OCI-LY1 (cell line): ENCODE measurements around the gene EXD3.

Source experiments
- EZH2 ChIP-seq: fragments of 200-600 bp; sonication (generic), shearing (Covaris generic); IDR thresholded peaks from 2 replicates; pipeline ENCODE4 v1.8.0; 2017; ENCODE audit warnings: borderline replicate concordance, mixed run types, mild to moderate bottlenecking, antibody characterized with exemption, low read length, moderate library complexity, mixed read lengths
- TF ChIP-seq, protein P1 (sequence below): fragments of 200-600 bp; sonication (generic), shearing (Covaris generic); IDR thresholded peaks from 2 replicates; pipeline ENCODE4 v1.5.1; 2017; ENCODE audit warnings: mild to moderate bottlenecking, antibody characterized with exemption, low read length, moderate library complexity, mixed read lengths

GRCh38 chr9:137317021-137317717, 105.8 kb downstream of the EXD3 start:
- TF ChIP-seq EZH2, result no peak
- TF ChIP-seq, protein P1, sequence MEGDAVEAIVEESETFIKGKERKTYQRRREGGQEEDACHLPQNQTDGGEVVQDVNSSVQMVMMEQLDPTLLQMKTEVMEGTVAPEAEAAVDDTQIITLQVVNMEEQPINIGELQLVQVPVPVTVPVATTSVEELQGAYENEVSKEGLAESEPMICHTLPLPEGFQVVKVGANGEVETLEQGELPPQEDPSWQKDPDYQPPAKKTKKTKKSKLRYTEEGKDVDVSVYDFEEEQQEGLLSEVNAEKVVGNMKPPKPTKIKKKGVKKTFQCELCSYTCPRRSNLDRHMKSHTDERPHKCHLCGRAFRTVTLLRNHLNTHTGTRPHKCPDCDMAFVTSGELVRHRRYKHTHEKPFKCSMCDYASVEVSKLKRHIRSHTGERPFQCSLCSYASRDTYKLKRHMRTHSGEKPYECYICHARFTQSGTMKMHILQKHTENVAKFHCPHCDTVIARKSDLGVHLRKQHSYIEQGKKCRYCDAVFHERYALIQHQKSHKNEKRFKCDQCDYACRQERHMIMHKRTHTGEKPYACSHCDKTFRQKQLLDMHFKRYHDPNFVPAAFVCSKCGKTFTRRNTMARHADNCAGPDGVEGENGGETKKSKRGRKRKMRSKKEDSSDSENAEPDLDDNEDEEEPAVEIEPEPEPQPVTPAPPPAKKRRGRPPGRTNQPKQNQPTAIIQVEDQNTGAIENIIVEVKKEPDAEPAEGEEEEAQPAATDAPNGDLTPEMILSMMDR, result no peak
